ENCODE measurements around the gene CTBP2.
"Not testable (repeated sequence)": the region's sequence is repeated elsewhere in the genome, so short reads cannot be mapped to it uniquely, and the experiment has no call there.

CTBP2 gene

GRCh38 chr10:124990671-124991625 lies 169.4 kb downstream of the CTBP2 start:
- DNase-seq, result no peak

GRCh38 chr10:124989526-124989925 lies 170.8 kb downstream of the CTBP2 start:
- no peak for DNase-seq

- DNase-seq, result not testable (repeated sequence)
Observed at GRCh38 chr10:124988753-124989152, 171.6 kb downstream of the CTBP2 start.

- no peak for DNase-seq
Observed at GRCh38 chr10:124987788-124988187, 172.6 kb downstream of the CTBP2 start.

- no peak for DNase-seq
Observed at GRCh38 chr10:124985162-124985561, 175.2 kb downstream of the CTBP2 start.

GRCh38 chr10:124984376-124984775 lies 176.0 kb downstream of the CTBP2 start:
- no peak for DNase-seq

- DNase-seq, result no peak
Observed at GRCh38 chr10:124983321-124983720, 177.0 kb downstream of the CTBP2 start.

GRCh38 chr10:124978376-124978725 lies 182.0 kb downstream of the CTBP2 start:
- DNase-seq, result no peak

- DNase-seq, result no peak
Observed at GRCh38 chr10:124977648-124978375, 182.6 kb downstream of the CTBP2 start.

GRCh38 chr10:124977161-124977560 lies 183.2 kb downstream of the CTBP2 start:
- DNase-seq, result no peak

- no peak for DNase-seq
Observed at GRCh38 chr10:124975977-124976514, 184.3 kb downstream of the CTBP2 start.

- no peak for DNase-seq
Observed at GRCh38 chr10:124974131-124974530, 186.2 kb downstream of the CTBP2 start.

- no peak for DNase-seq
Observed at GRCh38 chr10:124972637-124973036, 187.7 kb downstream of the CTBP2 start.

GRCh38 chr10:124971276-124971675 lies 189.1 kb downstream of the CTBP2 start:
- DNase-seq, result no peak

- no peak for DNase-seq
Observed at GRCh38 chr10:124967255-124967654, 193.1 kb downstream of the CTBP2 start.

- DNase-seq, result no peak
Observed at GRCh38 chr10:124966008-124966407, 194.4 kb downstream of the CTBP2 start.

GRCh38 chr10:124963866-124964720 lies 196.3 kb downstream of the CTBP2 start:
- DNase-seq, result no peak

GRCh38 chr10:124962421-124962820 lies 197.9 kb downstream of the CTBP2 start:
- no peak for DNase-seq

- no peak for DNase-seq
Observed at GRCh38 chr10:124961248-124961570, 199.2 kb downstream of the CTBP2 start.

- no peak for DNase-seq
Observed at GRCh38 chr10:124959564-124959963, 200.8 kb downstream of the CTBP2 start.

GRCh38 chr10:124957404-124957947 lies 202.9 kb downstream of the CTBP2 start:
- no peak for DNase-seq

- DNase-seq, result no peak
Observed at GRCh38 chr10:124956764-124957163, 203.6 kb downstream of the CTBP2 start.

GRCh38 chr10:124955868-124956267 lies 204.5 kb downstream of the CTBP2 start:
- DNase-seq, result no peak
